Fibroblast of skin of back (primary cell): Measurements from ENCODE around the gene GLCE. TPM values are rescaled to one million over a fixed set of nuclear protein-coding genes. Genes with fewer than 3 reads are reported as not detected.
A peak's percentile ranks its signal among the peaks of the same experiment; 100 is the strongest.

Experiments used
- DNase-seq: peaks from one replicate; pipeline ENCODE4 v3.0.0-alpha.2; 2013
- polyA plus RNA-seq, 2 experiments: library from polyadenylated mRNA; unstranded; fragments of 120-200 nt; gene quantifications; one replicate each; pipeline ENCODE4 v1.2.1, GENCODE V29; 2013; ENCODE audit not compliant: insufficient read length in 2 of 2

The GLCE gene
- 12.3 TPM for polyA plus RNA-seq (2013, experiment 1 of 2; ENCODE audit: insufficient read length)
- polyA plus RNA-seq (2013, experiment 2 of 2; ENCODE audit: insufficient read length): 9.7 TPM

- DNase-seq: peak; percentile 97
Measured at GRCh38 chr15:69160141-69160993, at the start of gene GLCE. TSS of gene GLCE (plus strand) at chr15:69160635. CDS start at chr15:69255807, 95,172 bp downstream.

DNA sequence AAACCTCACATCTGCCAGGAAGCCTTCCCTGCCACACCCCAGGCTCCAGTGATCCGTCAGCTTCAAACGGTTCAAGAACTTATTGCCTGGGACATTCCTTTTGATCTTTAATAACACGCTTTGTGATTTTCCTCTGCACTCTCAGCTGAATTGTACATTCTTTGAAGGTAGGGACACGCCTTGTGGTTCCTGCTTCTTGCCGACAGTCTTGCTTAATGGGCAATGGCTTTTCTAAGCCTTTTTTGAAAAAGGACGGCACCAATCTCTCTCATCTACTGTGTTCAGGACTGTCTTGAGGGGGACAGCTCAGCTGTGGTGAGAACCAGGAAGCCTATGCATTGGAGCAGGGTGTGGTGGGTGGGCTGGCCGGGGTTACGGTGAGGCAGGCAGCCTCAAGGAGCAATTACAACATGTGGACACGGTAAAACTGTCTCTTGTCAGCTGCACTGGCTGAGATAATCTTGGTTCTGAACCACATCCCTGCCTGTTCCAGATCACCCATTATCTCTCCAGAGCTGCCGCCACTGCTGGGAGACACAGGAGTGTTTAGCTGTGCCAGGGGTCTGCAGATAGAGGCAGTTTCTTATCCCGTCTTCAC is 46.0 kb upstream of the GLCE start:
- DNase-seq: no peak

GRCh38 chr15:69115031-69115430 is 45.4 kb upstream of the GLCE start:
- no peak for DNase-seq

GRCh38 chr15:69116391-69116790 is 44.0 kb upstream of the GLCE start:
- DNase-seq: no peak

DNA sequence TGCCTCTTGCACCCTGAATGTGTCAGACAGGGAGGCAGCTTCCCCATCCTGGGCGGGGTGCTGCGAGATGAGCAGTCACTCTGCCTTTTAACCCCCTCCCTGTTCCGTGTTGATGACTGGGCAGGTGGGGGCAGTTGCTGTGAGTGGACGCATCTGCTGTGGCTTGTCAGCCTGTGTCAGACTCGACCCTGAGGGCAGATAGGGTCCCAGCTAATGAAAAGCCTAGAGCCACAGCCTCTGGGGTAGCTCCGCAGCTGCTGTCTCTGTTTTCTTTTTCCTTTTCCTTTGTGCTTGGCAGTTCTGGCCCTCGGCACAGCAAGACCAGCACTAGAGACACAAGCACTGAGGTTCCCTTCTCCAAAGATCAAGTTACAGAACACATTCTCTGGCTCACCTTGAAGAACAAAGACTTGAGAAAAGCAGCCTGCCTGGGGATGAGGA is 43.0 kb upstream of the GLCE start:
- DNase-seq: no peak

DNA sequence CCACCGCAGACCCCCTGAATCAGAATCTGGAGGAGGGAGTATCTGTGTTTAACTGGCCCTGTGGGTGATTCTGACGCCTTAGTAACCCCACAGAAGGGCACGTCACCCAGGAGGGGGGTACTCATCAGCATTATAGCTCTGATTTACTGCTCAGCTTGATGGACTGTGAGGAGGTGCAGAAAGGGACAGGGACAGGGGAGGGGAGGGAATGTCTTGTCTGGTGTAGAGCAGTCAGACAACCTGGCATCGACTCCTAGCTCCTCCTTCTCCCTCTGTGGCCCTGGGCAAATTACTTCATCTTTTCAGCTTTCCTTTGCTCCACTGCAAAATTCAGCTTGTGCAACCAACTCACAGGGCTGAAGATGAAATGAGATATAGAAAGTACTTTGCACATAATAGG is 42.3 kb upstream of the GLCE start:
- DNase-seq: no peak

DNA sequence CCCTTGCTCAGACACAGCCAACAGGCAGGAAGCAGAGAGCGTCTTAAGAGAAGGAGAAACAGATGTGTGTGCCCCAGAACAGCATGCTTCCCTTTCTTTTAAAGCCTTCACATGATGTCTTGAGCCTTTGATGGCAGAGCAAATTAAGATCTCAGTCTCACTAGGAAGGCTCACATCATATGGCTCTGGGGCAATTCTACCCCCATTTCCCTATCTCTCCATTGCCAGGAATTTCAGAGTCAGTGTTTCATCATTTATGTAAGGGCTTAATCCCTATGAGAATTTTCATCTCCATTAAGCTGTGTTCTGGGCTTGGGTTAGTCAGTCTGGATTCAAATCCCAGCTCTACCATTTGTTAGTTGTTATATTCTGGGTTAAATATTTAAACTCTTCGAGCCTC is 41.4 kb upstream of the GLCE start:
- DNase-seq: no peak

- no peak for DNase-seq
Measured at GRCh38 chr15:69119683-69120395, 40.6 kb upstream of the GLCE start.

GRCh38 chr15:69120732-69121131 is 39.7 kb upstream of the GLCE start:
- DNase-seq: no peak

GRCh38 chr15:69121198-69121828 is 39.1 kb upstream of the GLCE start:
- no peak for DNase-seq

- peak; percentile 12 for DNase-seq
Measured at GRCh38 chr15:69125236-69125635, 35.2 kb upstream of the GLCE start.

DNA sequence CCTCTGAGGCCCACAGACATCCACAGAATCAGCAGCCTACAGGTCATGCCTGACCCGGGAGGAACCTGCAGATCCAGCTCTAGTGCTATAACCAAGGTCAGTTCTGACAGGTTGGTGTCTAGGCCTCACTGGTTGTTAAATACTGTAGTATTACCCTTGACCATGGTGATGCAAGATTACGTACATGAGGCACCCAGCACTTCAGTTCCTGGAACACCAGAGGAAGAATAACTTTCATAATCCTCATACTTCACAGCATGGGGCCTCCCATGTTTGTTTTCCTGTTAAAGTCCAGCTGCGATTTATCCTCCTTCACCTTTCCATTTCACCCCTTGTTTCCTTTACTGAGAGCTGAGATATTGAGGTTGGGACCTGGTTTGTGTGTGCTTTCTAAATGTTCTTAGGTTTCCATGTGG is 34.4 kb upstream of the GLCE start:
- DNase-seq: peak; percentile 44

- no peak for DNase-seq
Measured at GRCh38 chr15:69127306-69127705, 33.1 kb upstream of the GLCE start.

DNA sequence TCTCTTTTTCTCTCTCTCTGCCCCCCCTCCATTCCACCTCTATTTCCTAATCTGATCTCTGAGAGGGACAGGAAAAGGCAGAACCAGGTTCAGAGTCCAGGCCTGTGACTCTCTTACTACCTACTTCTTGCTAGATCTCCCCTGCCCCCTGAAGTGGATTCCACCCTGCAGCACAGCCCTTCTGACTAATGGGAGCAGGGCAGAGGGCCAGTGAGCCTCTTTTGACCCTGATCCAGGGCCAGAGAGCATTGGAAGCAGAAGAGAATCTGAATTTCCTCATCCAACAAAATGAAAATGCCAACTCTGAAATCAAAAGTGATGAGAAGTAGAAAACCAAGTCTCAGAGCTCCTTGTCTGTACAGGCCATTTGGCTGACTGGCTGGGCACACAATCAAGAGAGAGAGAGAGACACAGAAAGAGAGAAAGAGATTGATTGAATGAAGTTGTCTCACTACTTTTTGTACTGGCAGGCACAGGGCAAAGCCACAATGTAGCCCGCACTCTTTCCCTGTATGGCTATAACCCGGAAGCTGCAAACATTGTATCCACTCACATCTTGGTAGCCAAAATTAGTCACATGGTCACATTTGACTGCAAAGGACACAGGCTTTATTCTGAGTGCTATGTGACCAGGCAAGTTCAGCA is 31.6 kb upstream of the GLCE start:
- no peak for DNase-seq

DNA sequence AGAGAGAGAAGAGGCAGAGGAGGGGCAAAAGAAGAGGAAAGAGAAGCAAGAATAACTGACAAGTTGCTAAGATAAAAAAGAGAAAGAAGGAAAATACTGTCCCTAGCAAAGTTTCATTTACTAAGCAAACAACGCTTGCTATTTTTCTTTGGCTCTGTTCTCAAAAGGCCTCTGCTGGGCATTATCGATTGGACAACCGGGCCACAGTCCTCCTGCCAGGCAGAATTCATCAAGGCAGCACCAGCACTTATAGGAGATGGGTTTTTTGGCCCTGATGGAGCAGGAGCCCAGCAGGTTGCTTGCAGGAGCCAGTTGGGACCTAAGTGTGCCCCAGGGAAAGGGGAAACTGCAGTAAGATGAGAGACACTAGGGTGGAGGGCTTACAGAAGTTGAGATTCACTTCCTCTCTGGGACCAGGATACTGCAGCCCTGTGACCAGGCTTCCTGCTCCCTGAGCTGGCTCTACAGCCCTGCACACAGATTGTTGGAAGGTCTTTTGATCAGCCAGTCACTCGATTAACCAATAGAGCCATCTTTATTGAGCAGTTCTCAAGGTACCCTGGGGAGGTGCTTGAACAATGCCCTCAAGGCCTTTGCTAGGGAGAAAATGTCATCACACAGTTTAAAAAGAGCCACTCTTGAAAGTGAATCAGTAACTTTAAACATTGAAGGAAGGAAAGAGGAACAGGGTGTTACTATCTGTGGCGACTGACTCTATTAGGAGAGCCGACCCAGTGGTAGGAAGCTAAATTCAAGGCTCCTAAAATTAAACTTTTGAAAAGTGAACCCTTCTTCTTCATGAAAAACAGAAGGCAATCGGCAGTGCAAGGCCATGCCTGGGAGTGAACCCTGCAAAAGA is 28.8 kb upstream of the GLCE start:
- DNase-seq: no peak

- DNase-seq: no peak
Measured at GRCh38 chr15:69132430-69132829, 28.0 kb upstream of the GLCE start.

DNA sequence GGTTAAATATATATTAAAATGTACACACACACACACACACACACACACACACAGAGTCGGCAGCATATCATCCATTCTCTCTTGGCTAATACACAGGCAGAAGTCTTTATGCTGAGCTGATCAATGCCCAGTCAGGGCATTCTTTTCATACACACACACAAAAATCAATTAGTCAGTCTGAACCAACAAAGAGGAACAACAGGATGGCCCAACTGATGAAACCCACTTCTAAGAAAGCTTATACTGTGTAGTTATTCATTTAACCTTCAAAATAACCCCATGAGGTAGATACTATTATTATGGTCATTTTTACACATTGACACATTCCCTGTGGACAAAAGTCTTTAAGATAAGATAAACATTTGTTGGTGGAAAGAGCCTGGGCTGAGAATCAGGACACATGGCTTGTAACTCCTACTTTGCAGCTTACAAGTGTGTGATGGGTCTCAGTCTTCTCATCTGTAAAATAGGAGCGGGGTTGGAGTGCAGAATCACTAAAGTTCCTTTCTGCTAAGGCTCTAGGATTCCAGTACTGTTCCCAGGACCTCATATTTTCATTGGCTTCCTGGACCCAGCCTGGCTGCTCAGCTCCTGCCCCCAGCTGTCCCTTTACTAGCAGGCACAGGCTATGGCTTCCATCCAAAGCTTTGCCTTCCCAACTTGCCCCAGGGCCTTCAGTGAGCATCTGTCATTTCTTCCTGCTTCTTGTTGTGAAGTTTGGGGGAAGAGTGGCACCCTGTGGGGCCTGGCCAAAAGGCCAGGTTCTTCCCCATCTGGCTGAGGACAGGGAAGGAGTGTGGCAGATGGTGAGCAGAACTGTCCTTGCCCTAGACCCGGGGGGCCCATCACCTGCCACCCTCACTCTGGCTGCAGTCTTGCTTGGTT is 27.2 kb upstream of the GLCE start:
- DNase-seq: no peak

DNA sequence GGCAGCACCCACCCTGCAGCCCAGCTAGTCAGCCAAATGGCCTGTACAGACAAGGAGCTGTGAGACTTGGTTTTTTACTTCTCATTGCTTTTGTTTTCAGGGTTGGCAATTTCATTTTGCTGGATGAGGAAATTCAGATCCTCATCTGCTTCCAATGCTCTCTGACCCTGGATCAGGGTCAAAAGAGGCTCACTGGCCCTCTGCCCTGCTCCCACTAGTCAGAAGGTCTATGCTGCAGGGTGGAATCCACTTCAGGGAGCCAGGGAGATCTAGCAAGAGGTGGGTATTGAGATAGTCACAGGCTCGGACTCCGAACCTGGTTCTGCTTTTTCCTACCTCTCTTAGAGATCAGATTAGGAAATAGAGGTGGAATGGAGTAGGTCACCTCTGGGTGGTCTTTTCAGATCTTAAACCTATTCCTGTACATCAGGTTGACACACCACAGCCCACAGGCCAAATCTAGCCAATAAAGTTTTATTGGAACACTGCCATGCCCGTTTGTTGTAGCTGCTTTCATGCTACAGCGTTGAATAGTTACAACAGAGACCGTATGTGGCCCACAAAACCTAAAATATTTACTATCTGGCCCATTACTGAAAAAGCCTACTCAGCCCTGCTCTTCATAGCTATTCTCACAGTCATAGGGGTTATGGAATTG is 26.4 kb upstream of the GLCE start:
- DNase-seq: no peak

GRCh38 chr15:69134791-69135190 is 25.6 kb upstream of the GLCE start:
- no peak for DNase-seq

DNA sequence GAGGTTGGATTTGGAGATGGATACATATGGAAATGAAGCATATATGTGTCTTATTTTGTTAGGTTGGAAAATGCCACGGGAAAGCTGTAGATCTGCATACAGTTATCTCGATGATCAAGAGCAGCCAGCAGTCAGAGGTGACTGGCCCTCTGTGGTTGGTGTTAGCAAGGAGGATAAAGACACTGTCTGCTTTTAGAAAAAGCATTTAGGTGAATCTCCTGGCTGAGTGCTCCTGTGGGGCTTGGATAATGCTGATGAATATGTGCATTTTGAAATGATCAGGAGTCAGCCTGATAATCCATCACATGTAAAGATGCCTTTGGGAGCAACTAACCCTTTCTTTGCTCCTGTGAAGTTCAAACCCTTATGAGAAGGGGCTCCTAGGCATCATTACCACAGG is 24.9 kb upstream of the GLCE start:
- no peak for DNase-seq
